HepG2 (cell line): ENCODE results near the gene SPRYD3. TPM values are rescaled to one million over a fixed set of nuclear protein-coding genes. Genes with fewer than 3 reads are reported as not detected.

Experiments
- MAFG ChIP-seq: sonication (generic); formaldehyde crosslinking; IDR thresholded peaks from 2 replicates; pipeline ENCODE4 v1.5.1; 2020; ENCODE audit warnings: mild to moderate bottlenecking, missing genetic modification reagents
- ZFP82 ChIP-seq: sonication (generic); formaldehyde crosslinking; IDR thresholded peaks from 2 replicates; pipeline ENCODE4 v1.5.1; 2020; ENCODE audit warnings: mild to moderate bottlenecking, missing genetic modification reagents, borderline replicate concordance
- ZNF20 ChIP-seq: sonication (generic); formaldehyde crosslinking; IDR thresholded peaks from 2 replicates; pipeline ENCODE4 v1.4.0; 2020; ENCODE audit warnings: mild to moderate bottlenecking, moderate library complexity, missing genetic modification reagents
- ZNF296 ChIP-seq: sonication (generic); formaldehyde crosslinking; conservative IDR thresholded peaks from 2 replicates; pipeline ENCODE4 v1.5.0; 2020; ENCODE audit warnings: mild to moderate bottlenecking, missing genetic modification reagents
- polyA plus RNA-seq, 8 experiments: library from polyadenylated mRNA; depleted of rRNA in 3 of 8; stranded (reverse) in 7 of 8; unstranded in 1 of 8; fragments of >200 nt; fragmentation: Illumina TruSeq in 4 of 8; extraction: Trizol in 4 of 8; gene quantifications; 2 replicates each; pipeline versions ENCODE4 v1.2.1 to v1.2.3, GENCODE V29; 2011 to 2016; ENCODE audit warnings: low read depth in 4 of 8, missing spikeins in 1 of 8, mixed read lengths in 1 of 8; ENCODE audit not compliant: insufficient read depth in 1 of 8
- total RNA-seq, 5 experiments: library from RNA; depleted of rRNA; stranded (reverse); fragments of >200 nt; fragmentation: Illumina TruSeq; extraction: Trizol; gene quantifications; 2 replicates each; pipeline ENCODE4 v1.2.3, GENCODE V29; 2016; ENCODE audit warnings: low read depth in 1 of 5
- TF ChIP-seq, protein P1 (sequence below): sonication (generic); formaldehyde crosslinking; IDR thresholded peaks from 2 replicates; pipeline ENCODE4 v1.9.0; 2021; ENCODE audit warnings: missing genetic modification reagents, borderline replicate concordance
- TF ChIP-seq, protein P2 (sequence below): sonication (generic); formaldehyde crosslinking; conservative IDR thresholded peaks from 2 replicates; pipeline ENCODE4 v1.4.0; 2020; ENCODE audit warnings: missing genetic modification reagents
- TF ChIP-seq, protein P3 (sequence below): sonication (generic); formaldehyde crosslinking; IDR thresholded peaks from 2 replicates; pipeline ENCODE4 v1.8.1; 2023; ENCODE audit warnings: mild to moderate bottlenecking, inconsistent platforms, moderate library complexity, missing genetic modification reagents, borderline replicate concordance
- TF ChIP-seq, protein P4 (sequence below): IDR thresholded peaks from 2 replicates; pipeline ENCODE4 v1.6.1; 2016; ENCODE audit warnings: control low read depth
- TF ChIP-seq, protein P5 (sequence below): sonication (generic); formaldehyde crosslinking; IDR thresholded peaks from 2 replicates; pipeline ENCODE4 v1.9.0; 2021; ENCODE audit warnings: mild to moderate bottlenecking, missing genetic modification reagents
- TF ChIP-seq, protein P6 (sequence below): sonication (generic); formaldehyde crosslinking; conservative IDR thresholded peaks from 2 replicates; pipeline ENCODE4 v1.8.1; 2023; ENCODE audit warnings: missing genetic modification reagents

Gene SPRYD3
- total and polyA plus RNA-seq, 2 of the 13 experiments (the other 11 are each of a cell fraction or from before 2014, with no cell fraction given) = 9.0 to 9.2 TPM

DNA sequence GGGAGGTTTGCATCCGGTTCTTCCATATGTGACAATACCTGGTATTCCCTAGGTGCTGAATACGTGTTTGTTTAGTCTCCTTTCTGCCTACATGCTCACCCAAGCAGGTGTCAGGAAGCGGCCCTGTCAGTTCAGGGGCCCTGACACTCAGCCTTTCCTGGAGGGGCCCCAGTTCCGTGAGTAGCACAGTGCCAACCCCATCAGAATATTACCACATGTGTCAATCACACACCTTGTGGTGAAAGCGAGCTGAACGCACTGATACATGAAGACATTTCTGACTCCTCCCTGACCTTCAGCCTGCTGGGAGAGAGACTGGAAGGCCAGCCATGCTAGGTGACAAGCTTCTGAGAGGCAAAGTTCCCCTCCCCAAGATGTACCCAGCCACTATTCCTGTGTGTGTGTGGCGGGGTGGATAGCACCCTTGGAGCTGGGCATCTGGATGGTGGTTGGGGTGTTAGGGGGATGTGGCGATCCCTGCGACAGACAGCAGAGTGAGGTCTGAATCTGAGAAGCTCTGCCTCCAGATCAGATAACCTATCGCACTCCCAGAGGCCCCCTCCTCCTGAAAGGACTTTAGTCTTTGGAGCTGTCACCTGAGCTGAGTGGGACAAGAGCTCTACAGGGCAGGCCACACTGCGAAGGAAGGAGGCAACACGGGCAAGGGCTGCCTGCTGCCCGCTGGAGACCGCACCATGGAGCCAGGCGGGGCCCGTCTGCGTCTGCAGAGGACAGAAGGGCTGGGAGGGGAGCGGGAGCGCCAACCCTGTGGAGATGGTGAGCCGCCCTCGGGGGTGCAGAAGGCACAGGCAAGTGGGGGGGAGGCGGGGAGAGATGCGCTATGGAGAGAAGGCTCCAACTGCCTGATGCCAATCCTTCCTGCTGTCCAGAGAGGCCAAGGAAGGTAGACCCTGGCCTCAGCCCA is 24.0 kb upstream of the SPRYD3 start, which contains the start of gene SOAT2 (continued):
- TF ChIP-seq ZFP82 (CRISPR knock-in tag) (no peak), ZNF296 (CRISPR knock-in tag) (no peak; the same call in 1 of the 2 replicates), ZNF20 (CRISPR knock-in tag) (no peak), MAFG (CRISPR knock-in tag) (no peak)
- TF ChIP-seq, protein P1, sequence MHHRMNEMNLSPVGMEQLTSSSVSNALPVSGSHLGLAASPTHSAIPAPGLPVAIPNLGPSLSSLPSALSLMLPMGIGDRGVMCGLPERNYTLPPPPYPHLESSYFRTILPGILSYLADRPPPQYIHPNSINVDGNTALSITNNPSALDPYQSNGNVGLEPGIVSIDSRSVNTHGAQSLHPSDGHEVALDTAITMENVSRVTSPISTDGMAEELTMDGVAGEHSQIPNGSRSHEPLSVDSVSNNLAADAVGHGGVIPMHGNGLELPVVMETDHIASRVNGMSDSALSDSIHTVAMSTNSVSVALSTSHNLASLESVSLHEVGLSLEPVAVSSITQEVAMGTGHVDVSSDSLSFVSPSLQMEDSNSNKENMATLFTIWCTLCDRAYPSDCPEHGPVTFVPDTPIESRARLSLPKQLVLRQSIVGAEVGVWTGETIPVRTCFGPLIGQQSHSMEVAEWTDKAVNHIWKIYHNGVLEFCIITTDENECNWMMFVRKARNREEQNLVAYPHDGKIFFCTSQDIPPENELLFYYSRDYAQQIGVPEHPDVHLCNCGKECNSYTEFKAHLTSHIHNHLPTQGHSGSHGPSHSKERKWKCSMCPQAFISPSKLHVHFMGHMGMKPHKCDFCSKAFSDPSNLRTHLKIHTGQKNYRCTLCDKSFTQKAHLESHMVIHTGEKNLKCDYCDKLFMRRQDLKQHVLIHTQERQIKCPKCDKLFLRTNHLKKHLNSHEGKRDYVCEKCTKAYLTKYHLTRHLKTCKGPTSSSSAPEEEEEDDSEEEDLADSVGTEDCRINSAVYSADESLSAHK (CRISPR knock-in tag) = no peak
- TF ChIP-seq, protein P2, sequence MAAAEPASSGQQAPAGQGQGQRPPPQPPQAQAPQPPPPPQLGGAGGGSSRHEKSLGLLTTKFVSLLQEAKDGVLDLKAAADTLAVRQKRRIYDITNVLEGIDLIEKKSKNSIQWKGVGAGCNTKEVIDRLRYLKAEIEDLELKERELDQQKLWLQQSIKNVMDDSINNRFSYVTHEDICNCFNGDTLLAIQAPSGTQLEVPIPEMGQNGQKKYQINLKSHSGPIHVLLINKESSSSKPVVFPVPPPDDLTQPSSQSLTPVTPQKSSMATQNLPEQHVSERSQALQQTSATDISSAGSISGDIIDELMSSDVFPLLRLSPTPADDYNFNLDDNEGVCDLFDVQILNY = no peak
- TF ChIP-seq, protein P3, sequence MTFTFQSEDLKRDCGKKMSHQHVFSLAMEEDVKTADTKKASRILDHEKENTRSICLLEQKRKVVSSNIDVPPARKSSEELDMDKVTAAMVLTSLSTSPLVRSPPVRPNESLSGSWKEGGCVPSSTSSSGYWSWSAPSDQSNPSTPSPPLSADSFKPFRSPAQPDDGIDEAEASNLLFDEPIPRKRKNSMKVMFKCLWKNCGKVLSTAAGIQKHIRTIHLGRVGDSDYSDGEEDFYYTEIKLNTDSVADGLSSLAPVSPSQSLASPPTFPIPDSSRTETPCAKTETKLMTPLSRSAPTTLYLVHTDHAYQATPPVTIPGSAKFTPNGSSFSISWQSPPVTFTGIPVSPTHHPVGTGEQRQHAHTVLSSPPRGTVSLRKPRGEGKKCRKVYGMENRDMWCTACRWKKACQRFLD (CRISPR knock-in tag) = no peak
- TF ChIP-seq, protein P4, sequence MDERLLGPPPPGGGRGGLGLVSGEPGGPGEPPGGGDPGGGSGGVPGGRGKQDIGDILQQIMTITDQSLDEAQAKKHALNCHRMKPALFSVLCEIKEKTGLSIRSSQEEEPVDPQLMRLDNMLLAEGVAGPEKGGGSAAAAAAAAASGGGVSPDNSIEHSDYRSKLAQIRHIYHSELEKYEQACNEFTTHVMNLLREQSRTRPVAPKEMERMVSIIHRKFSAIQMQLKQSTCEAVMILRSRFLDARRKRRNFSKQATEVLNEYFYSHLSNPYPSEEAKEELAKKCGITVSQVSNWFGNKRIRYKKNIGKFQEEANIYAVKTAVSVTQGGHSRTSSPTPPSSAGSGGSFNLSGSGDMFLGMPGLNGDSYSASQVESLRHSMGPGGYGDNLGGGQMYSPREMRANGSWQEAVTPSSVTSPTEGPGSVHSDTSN (CRISPR knock-in tag) = peak; percentile 79
- TF ChIP-seq, protein P5, sequence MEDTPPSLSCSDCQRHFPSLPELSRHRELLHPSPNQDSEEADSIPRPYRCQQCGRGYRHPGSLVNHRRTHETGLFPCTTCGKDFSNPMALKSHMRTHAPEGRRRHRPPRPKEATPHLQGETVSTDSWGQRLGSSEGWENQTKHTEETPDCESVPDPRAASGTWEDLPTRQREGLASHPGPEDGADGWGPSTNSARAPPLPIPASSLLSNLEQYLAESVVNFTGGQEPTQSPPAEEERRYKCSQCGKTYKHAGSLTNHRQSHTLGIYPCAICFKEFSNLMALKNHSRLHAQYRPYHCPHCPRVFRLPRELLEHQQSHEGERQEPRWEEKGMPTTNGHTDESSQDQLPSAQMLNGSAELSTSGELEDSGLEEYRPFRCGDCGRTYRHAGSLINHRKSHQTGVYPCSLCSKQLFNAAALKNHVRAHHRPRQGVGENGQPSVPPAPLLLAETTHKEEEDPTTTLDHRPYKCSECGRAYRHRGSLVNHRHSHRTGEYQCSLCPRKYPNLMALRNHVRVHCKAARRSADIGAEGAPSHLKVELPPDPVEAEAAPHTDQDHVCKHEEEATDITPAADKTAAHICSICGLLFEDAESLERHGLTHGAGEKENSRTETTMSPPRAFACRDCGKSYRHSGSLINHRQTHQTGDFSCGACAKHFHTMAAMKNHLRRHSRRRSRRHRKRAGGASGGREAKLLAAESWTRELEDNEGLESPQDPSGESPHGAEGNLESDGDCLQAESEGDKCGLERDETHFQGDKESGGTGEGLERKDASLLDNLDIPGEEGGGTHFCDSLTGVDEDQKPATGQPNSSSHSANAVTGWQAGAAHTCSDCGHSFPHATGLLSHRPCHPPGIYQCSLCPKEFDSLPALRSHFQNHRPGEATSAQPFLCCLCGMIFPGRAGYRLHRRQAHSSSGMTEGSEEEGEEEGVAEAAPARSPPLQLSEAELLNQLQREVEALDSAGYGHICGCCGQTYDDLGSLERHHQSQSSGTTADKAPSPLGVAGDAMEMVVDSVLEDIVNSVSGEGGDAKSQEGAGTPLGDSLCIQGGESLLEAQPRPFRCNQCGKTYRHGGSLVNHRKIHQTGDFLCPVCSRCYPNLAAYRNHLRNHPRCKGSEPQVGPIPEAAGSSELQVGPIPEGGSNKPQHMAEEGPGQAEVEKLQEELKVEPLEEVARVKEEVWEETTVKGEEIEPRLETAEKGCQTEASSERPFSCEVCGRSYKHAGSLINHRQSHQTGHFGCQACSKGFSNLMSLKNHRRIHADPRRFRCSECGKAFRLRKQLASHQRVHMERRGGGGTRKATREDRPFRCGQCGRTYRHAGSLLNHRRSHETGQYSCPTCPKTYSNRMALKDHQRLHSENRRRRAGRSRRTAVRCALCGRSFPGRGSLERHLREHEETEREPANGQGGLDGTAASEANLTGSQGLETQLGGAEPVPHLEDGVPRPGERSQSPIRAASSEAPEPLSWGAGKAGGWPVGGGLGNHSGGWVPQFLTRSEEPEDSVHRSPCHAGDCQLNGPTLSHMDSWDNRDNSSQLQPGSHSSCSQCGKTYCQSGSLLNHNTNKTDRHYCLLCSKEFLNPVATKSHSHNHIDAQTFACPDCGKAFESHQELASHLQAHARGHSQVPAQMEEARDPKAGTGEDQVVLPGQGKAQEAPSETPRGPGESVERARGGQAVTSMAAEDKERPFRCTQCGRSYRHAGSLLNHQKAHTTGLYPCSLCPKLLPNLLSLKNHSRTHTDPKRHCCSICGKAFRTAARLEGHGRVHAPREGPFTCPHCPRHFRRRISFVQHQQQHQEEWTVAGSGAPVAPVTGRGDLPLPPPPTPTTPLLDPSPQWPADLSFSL = peak; percentile 12; the same call in 1 of the 2 replicates
- TF ChIP-seq, protein P6, sequence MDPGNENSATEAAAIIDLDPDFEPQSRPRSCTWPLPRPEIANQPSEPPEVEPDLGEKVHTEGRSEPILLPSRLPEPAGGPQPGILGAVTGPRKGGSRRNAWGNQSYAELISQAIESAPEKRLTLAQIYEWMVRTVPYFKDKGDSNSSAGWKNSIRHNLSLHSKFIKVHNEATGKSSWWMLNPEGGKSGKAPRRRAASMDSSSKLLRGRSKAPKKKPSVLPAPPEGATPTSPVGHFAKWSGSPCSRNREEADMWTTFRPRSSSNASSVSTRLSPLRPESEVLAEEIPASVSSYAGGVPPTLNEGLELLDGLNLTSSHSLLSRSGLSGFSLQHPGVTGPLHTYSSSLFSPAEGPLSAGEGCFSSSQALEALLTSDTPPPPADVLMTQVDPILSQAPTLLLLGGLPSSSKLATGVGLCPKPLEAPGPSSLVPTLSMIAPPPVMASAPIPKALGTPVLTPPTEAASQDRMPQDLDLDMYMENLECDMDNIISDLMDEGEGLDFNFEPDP = no peak
